Astrocyte of the cerebellum (primary cell): ENCODE measurements around the gene PACRGL.
"Not testable (repeated sequence)": the region's sequence is repeated elsewhere in the genome, so short reads cannot be mapped to it uniquely, and the experiment has no call there.

Experiments
- DNase-seq: peaks from one replicate; pipeline ENCODE4 v3.0.0-alpha.2; 2011; ENCODE audit warnings: low read depth
- H3K4me3 ChIP-seq: 2 replicates; pipeline ENCODE4 v1.5.1; 2011; ENCODE audit warnings: mild to moderate bottlenecking, low read depth, low read length, moderate library complexity
- CTCF ChIP-seq: IDR thresholded peaks from 2 replicates; pipeline ENCODE4 v1.5.1; 2012; ENCODE audit warnings: low read length, low read depth, moderate library complexity, mild to moderate bottlenecking; ENCODE audit errors: missing control alignments
- in situ Hi-C: cut with HindIII; loops from 2 replicates; pipeline ENCODE4 v1.10.0; 2017; ENCODE audit warnings: low sequenced_read_pairs

PACRGL gene

GRCh38 chr4:20698820-20699219 lies 1.4 kb upstream of the PACRGL start:
- in situ Hi-C loops: no loop called here

GRCh38 chr4:20711335-20711734 lies 11.1 kb downstream of the PACRGL start:
- DNase-seq: no peak
- H3K4me3 ChIP-seq: no peak overlapping the region
- TF ChIP-seq CTCF: no peak
- in situ Hi-C loops: no loop called here

More at GRCh38 chr4:20698820-20699219, 1.4 kb upstream of the PACRGL start:
- DNase-seq: no peak
- TF ChIP-seq CTCF: no peak
- no peak overlapping the region for H3K4me3 ChIP-seq

GRCh38 chr4:20723019-20723418 lies 22.8 kb downstream of the PACRGL start:
- in situ Hi-C loops: no loop called here
- TF ChIP-seq CTCF: no peak
- no peak for DNase-seq
- H3K4me3 ChIP-seq: no peak overlapping the region

- no peak overlapping the region for H3K4me3 ChIP-seq
- no peak for TF ChIP-seq CTCF
- no peak for DNase-seq
- in situ Hi-C loops: no loop called here
These were observed 23.2 kb downstream of the PACRGL start for GRCh38 chr4:20723463-20723862.

- DNase-seq: no peak
- in situ Hi-C loops: no loop called here
- no peak overlapping the region for H3K4me3 ChIP-seq
- TF ChIP-seq CTCF: no peak
These were observed 24.7 kb downstream of the PACRGL start for GRCh38 chr4:20724915-20725314.

- in situ Hi-C loops: no loop called here
- DNase-seq: no peak
- H3K4me3 ChIP-seq: no peak overlapping the region
- TF ChIP-seq CTCF: no peak
These were observed 35.7 kb downstream of the PACRGL start for GRCh38 chr4:20735931-20736330.

- in situ Hi-C loops, H3K4me3 ChIP-seq, DNase-seq: not testable (repeated sequence)
These were observed 45.7 kb downstream of the PACRGL start for GRCh38 chr4:20746000-20746399.
